ENCODE results near the gene PPAT.

DNA sequence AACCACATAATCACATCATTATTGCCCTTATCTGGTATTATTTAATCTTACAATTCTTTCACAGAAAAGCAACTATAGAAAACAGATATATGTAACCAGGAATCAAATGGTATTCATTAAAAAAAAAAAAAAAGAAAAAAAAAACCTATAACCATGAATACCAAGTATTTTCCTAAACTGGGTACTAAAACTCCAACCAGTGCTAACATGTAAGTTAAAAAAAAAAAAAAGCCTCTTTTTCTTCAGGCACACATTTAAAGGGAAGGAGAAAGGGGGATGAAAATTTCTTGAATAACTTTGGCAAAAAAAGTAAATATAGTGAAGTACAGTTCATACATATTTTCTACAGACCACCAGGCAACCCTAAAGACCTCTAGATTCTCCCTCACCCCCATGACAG, 2.1 kb downstream of the PPAT start:
- TF ChIP-seq ZNF274 (IDR thresholded peaks at IDR 0.05; ENCODE audit: low read depth, low read length) = no peak
- no peak for TF ChIP-seq YY1 (IDR thresholded peaks at IDR 0.05; ENCODE audit: insufficient read depth, insufficient read length)
- no peak for TF ChIP-seq SUZ12 (IDR thresholded peaks at IDR 0.05; ENCODE audit: extremely low read depth, insufficient read depth, insufficient read length)

Data from NT2/D1 (cell line).